Stimulated activated CD4-positive, alpha-beta T cell treated with anti-CD3 and anti-CD28 coated beads, Interleukin-2, amount 100 ng/mL, for 24 hours (primary cell): ENCODE results near the gene PLEKHD1.

Experiments
- DNase-seq, 2 donors: peaks; one replicate each; pipeline ENCODE4 v3.0.0-alpha.2; 2020

Gene PLEKHD1

GRCh38 chr14:69553252-69553651, 68.7 kb downstream of the PLEKHD1 start:
- no peak for DNase-seq

GRCh38 chr14:69554500-69554899, 70.0 kb downstream of the PLEKHD1 start:
- no peak for DNase-seq

- no peak for DNase-seq
These were observed 74.2 kb downstream of the PLEKHD1 start for GRCh38 chr14:69558774-69559173.

- no peak for DNase-seq
These were observed 75.1 kb downstream of the PLEKHD1 start for GRCh38 chr14:69559581-69560011.

GRCh38 chr14:69560826-69561225, 76.3 kb downstream of the PLEKHD1 start:
- DNase-seq: no peak

GRCh38 chr14:69561893-69562292, 77.4 kb downstream of the PLEKHD1 start:
- no peak for DNase-seq

- no peak for DNase-seq
These were observed 83.0 kb downstream of the PLEKHD1 start for GRCh38 chr14:69567563-69567962.

GRCh38 chr14:69569859-69570258, 85.3 kb downstream of the PLEKHD1 start:
- DNase-seq: no peak

GRCh38 chr14:69570836-69571330, 86.4 kb downstream of the PLEKHD1 start:
- no peak for DNase-seq

- no peak for DNase-seq
These were observed 87.0 kb downstream of the PLEKHD1 start for GRCh38 chr14:69571449-69572029.

GRCh38 chr14:69572030-69572840, 87.7 kb downstream of the PLEKHD1 start:
- DNase-seq: peak in 1 of 2 donors; percentile 42

GRCh38 chr14:69572841-69573135, 88.3 kb downstream of the PLEKHD1 start:
- peak in 1 of 2 donors; percentile 5 for DNase-seq

- peak in 1 of 2 donors; percentile 10 for DNase-seq
These were observed 88.8 kb downstream of the PLEKHD1 start for GRCh38 chr14:69573205-69573830.

GRCh38 chr14:69573831-69574262, 89.3 kb downstream of the PLEKHD1 start:
- DNase-seq: peak; percentile 28 to 37

GRCh38 chr14:69574263-69574953, 89.9 kb downstream of the PLEKHD1 start, which contains the start of gene CCDC177:
Gene CCDC177 (minus strand): TSS chr14:69574871. CDS start chr14:69573622, 1,249 bp downstream.
- DNase-seq: peak; percentile 83 to 85

- DNase-seq: no peak
These were observed 90.4 kb downstream of the PLEKHD1 start for GRCh38 chr14:69574954-69575295.

GRCh38 chr14:69579476-69579875, 94.9 kb downstream of the PLEKHD1 start:
- DNase-seq: no peak

- peak in 1 of 2 donors; percentile 12 for DNase-seq
These were observed 95.6 kb downstream of the PLEKHD1 start for GRCh38 chr14:69580009-69580577.
